M059J (cell line): ENCODE results near the gene WLS. TPM values are rescaled to one million over a fixed set of nuclear protein-coding genes. Genes with fewer than 3 reads are reported as not detected.
A peak's percentile ranks its signal among the peaks of the same experiment; 100 is the strongest.

Experiments
- DNase-seq: peaks from one replicate; pipeline ENCODE4 v3.0.0-alpha.2; 2012; ENCODE audit warnings: low read depth
- total RNA-seq: library from RNA; depleted of rRNA; stranded (reverse); fragments of >200 nt; shearing (Covaris generic); gene quantifications from 2 replicates; pipeline ENCODE4 v1.2.3, GENCODE V29; 2014

Gene WLS
- total RNA-seq, 1 experiment from 2014 or later: 47.3 TPM

GRCh38 chr1:68140536-68140935 is 91.8 kb downstream of the WLS start:
- DNase-seq: peak; percentile 37

- DNase-seq: peak; percentile 77
Observed at GRCh38 chr1:68136187-68136586, 96.1 kb downstream of the WLS start.

- no peak for DNase-seq
Observed at GRCh38 chr1:68132426-68133130, 99.7 kb downstream of the WLS start.

- no peak for DNase-seq
Observed at GRCh38 chr1:68131261-68131660, 101.1 kb downstream of the WLS start.

GRCh38 chr1:68129536-68130250 is 102.6 kb downstream of the WLS start:
- no peak for DNase-seq

GRCh38 chr1:68128820-68129219 is 103.5 kb downstream of the WLS start:
- no peak for DNase-seq

- peak; percentile 91 for DNase-seq
Observed at GRCh38 chr1:68128157-68128556, 104.2 kb downstream of the WLS start.

- DNase-seq: peak; percentile 75
Observed at GRCh38 chr1:68121536-68121935, 110.8 kb downstream of the WLS start.

- peak; percentile 73 for DNase-seq
Observed at GRCh38 chr1:68120136-68120791, 112.1 kb downstream of the WLS start.

- DNase-seq: no peak
Observed at GRCh38 chr1:68119445-68119844, 112.9 kb downstream of the WLS start.

GRCh38 chr1:68117416-68117815 is 114.9 kb downstream of the WLS start:
- DNase-seq: no peak

GRCh38 chr1:68116643-68117235 is 115.6 kb downstream of the WLS start:
- DNase-seq: peak; percentile 61

GRCh38 chr1:68115308-68115707 is 117.0 kb downstream of the WLS start:
- no peak for DNase-seq

GRCh38 chr1:68113966-68114365 is 118.4 kb downstream of the WLS start:
- no peak for DNase-seq

- peak; percentile 94 for DNase-seq
Observed at GRCh38 chr1:68112835-68113243, 119.5 kb downstream of the WLS start.

- DNase-seq: peak; percentile 86
Observed at GRCh38 chr1:68111519-68112436, 120.5 kb downstream of the WLS start.

GRCh38 chr1:68107771-68108170 is 124.6 kb downstream of the WLS start:
- peak; percentile 58 for DNase-seq

GRCh38 chr1:68103884-68104554 is 128.3 kb downstream of the WLS start:
- DNase-seq: peak; percentile 63

- no peak for DNase-seq
Observed at GRCh38 chr1:68103011-68103545, 129.2 kb downstream of the WLS start.

- DNase-seq: no peak
Observed at GRCh38 chr1:68101829-68102228, 130.5 kb downstream of the WLS start.
